Lower lobe of right lung (tissue), 2 donors: ENCODE data around the gene ALG9. TPM values are rescaled to one million over a fixed set of nuclear protein-coding genes. Genes with fewer than 3 reads are reported as not detected.

Source experiments
- ATAC-seq, 2 donors: fragments of 200-7000 bp; cut with Tn5 transposase; one replicate each; pipeline ENCODE4 v1.9.1; 2020 to 2022; ENCODE audit warnings: mild to moderate bottlenecking in 2 of 2, moderate library complexity in 2 of 2
- DNase-seq: peaks from one replicate; pipeline ENCODE4 v3.0.0-alpha.2; 2020
- H3K27ac ChIP-seq: fragments of 200-600 bp; one replicate; pipeline ENCODE4 v1.8.0; 2022
- H3K27me3 ChIP-seq: fragments of 200-600 bp; one replicate; pipeline ENCODE4 v1.8.0; 2022; ENCODE audit warnings: low read depth
- H3K36me3 ChIP-seq: fragments of 200-600 bp; one replicate; pipeline ENCODE4 v1.8.0; 2022; ENCODE audit warnings: mild to moderate bottlenecking
- H3K4me1 ChIP-seq: fragments of 200-600 bp; one replicate; pipeline ENCODE4 v1.8.0; 2022
- H3K4me3 ChIP-seq: fragments of 200-600 bp; one replicate; pipeline ENCODE4 v1.8.0; 2022; ENCODE audit warnings: mild to moderate bottlenecking
- H3K9me3 ChIP-seq: fragments of 200-600 bp; one replicate; pipeline ENCODE4 v1.8.0; 2022
- CTCF ChIP-seq: fragments of 200-600 bp; IDR thresholded peaks from one replicate; pipeline ENCODE4 v1.8.0; 2022; ENCODE audit warnings: antibody characterized with exemption, mild to moderate bottlenecking
- intact Hi-C: fragments of 100-400 bp; cut with DNase I; formaldehyde crosslinking; loops from one replicate; pipeline ENCODE4 v1.11.0; 2022
- total RNA-seq: library from RNA; stranded (reverse); fragmentation: NEBNext Ultra II Directional; extraction: Animal tissue kit (Norgen Biotek cat#: 25700); gene quantifications from one replicate; pipeline ENCODE4 v1.2.1, GENCODE V29; 2021
- donor health status: DM: no; HTN: yes; CAD: no; lungs with severe emphysema.

Gene ALG9
- total RNA-seq, 1 donor from 2014 or later = 25.5 TPM

- peak; percentile 93 for TF ChIP-seq CTCF
- peak within 1 kb of the TSS; percentile 78 for H3K4me3 ChIP-seq
- intact Hi-C loops = no loop called here
- H3K36me3 ChIP-seq = peaks cover 9% of the 10 kb centered on the region
- peaks cover 17% of the 10 kb centered on the region for H3K4me1 ChIP-seq
- ATAC-seq (peak; percentile 96 to 98), DNase-seq (peak; percentile 97)
- no peaks in the 10 kb centered on the region for H3K27me3 ChIP-seq
- peak within 1 kb of the TSS; percentile 93 for H3K27ac ChIP-seq
- H3K9me3 ChIP-seq = no peaks in the 10 kb centered on the region
These were observed 7.7 kb upstream of the ALG9 start, which contains the start of the genes CFAP68 and FDXACB1 for GRCh38 chr11:111878849-111879636. CFAP68 (plus strand) TSS chr11:111879541; CDS start chr11:111879561, 20 bp downstream. FDXACB1 (minus strand) TSS chr11:111879165; CDS start chr11:111879132, 33 bp downstream.

- Histone ChIP-seq H3K4me1 (peaks cover 17% of the 10 kb centered on the region), H3K9me3 (no peaks in the 10 kb centered on the region), H3K27ac (peak overlapping the region; percentile 93), H3K36me3 (peaks cover 9% of the 10 kb centered on the region), H3K27me3 (no peaks in the 10 kb centered on the region), H3K4me3 (peak overlapping the region; percentile 78)
- no peak for TF ChIP-seq CTCF
- intact Hi-C loops = no loop called here
- no peak for ATAC-seq
- no peak for DNase-seq
These were observed 7.0 kb upstream of the ALG9 start for GRCh38 chr11:111878385-111878848.

DNA sequence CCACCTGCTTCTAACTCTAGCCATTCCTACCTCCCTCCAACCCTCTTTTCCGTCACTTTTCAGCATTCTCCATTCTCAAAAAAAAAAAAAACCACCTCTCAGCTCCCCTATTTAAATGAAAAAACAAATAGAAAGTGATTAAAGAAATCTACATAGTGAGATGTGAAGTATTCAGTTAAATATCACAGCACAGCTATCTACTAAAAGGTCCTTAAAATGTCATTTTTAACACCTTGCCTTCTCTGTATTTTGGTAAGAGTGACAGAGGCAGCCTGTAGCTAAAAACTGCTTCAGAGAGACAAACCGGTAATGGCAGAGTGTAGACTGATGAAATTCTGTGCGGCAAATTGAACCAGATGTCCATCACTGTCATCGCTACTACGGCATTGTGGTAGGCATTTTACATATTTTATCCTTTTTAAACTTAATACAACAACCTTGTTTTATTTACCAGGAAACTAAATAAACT is 346 bp upstream of the ALG9 start:
- Histone ChIP-seq H3K4me1 (peaks cover 8% of the 10 kb centered on the region), H3K36me3 (peaks cover 34% of the 10 kb centered on the region), H3K9me3 (no peaks in the 10 kb centered on the region), H3K27ac (peak overlapping the region; percentile 92), H3K27me3 (no peaks in the 10 kb centered on the region), H3K4me3 (peak overlapping the region; percentile 97)
- intact Hi-C loops = no loop called here
- DNase-seq = no peak
- TF ChIP-seq CTCF = no peak
- no peak for ATAC-seq

GRCh38 chr11:111870522-111870885 is 877 bp downstream of the ALG9 start:
- Histone ChIP-seq H3K36me3 (peaks cover 41% of the 10 kb centered on the region), H3K27me3 (no peaks in the 10 kb centered on the region), H3K9me3 (no peaks in the 10 kb centered on the region), H3K4me3 (peak overlapping the region; percentile 97), H3K4me1 (peaks cover 8% of the 10 kb centered on the region), H3K27ac (peak overlapping the region; percentile 92)
- ATAC-seq (no peak), DNase-seq (no peak)
- TF ChIP-seq CTCF = no peak
- intact Hi-C loops = no loop called here

GRCh38 chr11:111870113-111870512 is 1.3 kb downstream of the ALG9 start:
- intact Hi-C loops = no loop called here
- Histone ChIP-seq H3K27me3 (no peaks in the 10 kb centered on the region), H3K36me3 (peaks cover 41% of the 10 kb centered on the region), H3K27ac (no peak overlapping the region), H3K9me3 (no peaks in the 10 kb centered on the region), H3K4me3 (peak overlapping the region; percentile 97), H3K4me1 (peaks cover 8% of the 10 kb centered on the region)
- DNase-seq = no peak
- no peak for ATAC-seq
- no peak for TF ChIP-seq CTCF
